H1 (cell line): ENCODE data around the gene ZMIZ1. TPM values are rescaled to one million over a fixed set of nuclear protein-coding genes. Genes with fewer than 3 reads are reported as not detected.
A peak's percentile ranks its signal among the peaks of the same experiment; 100 is the strongest.

Experiments
- CTCF ChIA-PET: fragments of 300-600 bp; sonication (Branson Sonifier 250); formaldehyde crosslinking; loops from one replicate; lab custom pipeline; 2021; ENCODE audit not compliant: partially characterized antibody; lab: Charles Lee
- POLR2A ChIA-PET: fragments of 300-600 bp; sonication (Branson Sonifier 250); formaldehyde crosslinking; loops from one replicate; lab custom pipeline; 2021; ENCODE audit warnings: inconsistent platforms; ENCODE audit not compliant: partially characterized antibody; lab: Charles Lee
- DNase-seq, 2 experiments: peaks; one replicate each; pipeline versions ENCODE4 v3.0.0 to v3.0.0-alpha.2; 2010 to 2022; ENCODE audit warnings: low spot score in 2 of 2, low read depth in 1 of 2, mixed read lengths in 1 of 2
- FAIRE-seq: peaks from 2 replicates; lab custom pipeline; 2011; peaks lifted over from hg19 to GRCh38; lab: Jason Lieb, UNC
- H2AFZ ChIP-seq: 2 replicates; pipeline ENCODE4 v1.8.1; 2012; ENCODE audit warnings: low read length, inconsistent platforms
- H2AK5ac ChIP-seq: 2 replicates; pipeline ENCODE4 v1.6.1; 2013; ENCODE audit warnings: low read depth, low read length
- H2BK120ac ChIP-seq: replicated peaks from 2 replicates; pipeline ENCODE3; 2013; ENCODE audit warnings: low read depth, low read length, inconsistent platforms
- H2BK12ac ChIP-seq: 2 replicates; pipeline ENCODE4 v1.6.1; 2013; ENCODE audit warnings: low read depth, low read length
- H2BK15ac ChIP-seq: 2 replicates; pipeline ENCODE4 v1.6.1; 2013; ENCODE audit warnings: low read length
- H2BK20ac ChIP-seq: 2 replicates; pipeline ENCODE4 v1.6.1; 2013; ENCODE audit warnings: low read length
- H2BK5ac ChIP-seq: 2 replicates; pipeline ENCODE4 v1.6.1; 2013; ENCODE audit warnings: low read depth, low read length
- H3K14ac ChIP-seq: 2 replicates; pipeline ENCODE4 v1.6.1; 2013; ENCODE audit warnings: inconsistent platforms; ENCODE audit not compliant: insufficient read length
- H3K18ac ChIP-seq: 2 replicates; pipeline ENCODE4 v1.6.1; 2013; ENCODE audit warnings: low read length; ENCODE audit errors: extremely low read depth
- H3K23ac ChIP-seq: 2 replicates; pipeline ENCODE4 v1.6.1; 2013; ENCODE audit warnings: inconsistent platforms; ENCODE audit not compliant: insufficient read length
- H3K23me2 ChIP-seq: 2 replicates; pipeline ENCODE4 v1.6.1; 2013; ENCODE audit warnings: low read depth, low read length
- H3K27ac ChIP-seq: 2 replicates; pipeline ENCODE4 v1.6.1; 2011; ENCODE audit warnings: low read depth, low read length, inconsistent platforms
- H3K27me3 ChIP-seq, 4 experiments: replicated peaks in 1 of 4; 1 replicate in 1 of 4; 2 replicates in 3 of 4; pipeline versions ENCODE4 v1.6.1 to v1.8.1; 2011 to 2013; ENCODE audit warnings: low read length in 3 of 4, mild to moderate bottlenecking in 3 of 4, inconsistent platforms in 2 of 4, mixed read lengths in 2 of 4, moderate library complexity in 1 of 4; ENCODE audit not compliant: control insufficient read depth in 3 of 4, insufficient read depth in 3 of 4; ENCODE audit errors: extremely low read depth in 1 of 4
- H3K36me3 ChIP-seq, 4 experiments: 2 replicates each; pipeline versions ENCODE4 v1.6.1 to v1.8.1; 2011 to 2013; ENCODE audit warnings: mild to moderate bottlenecking in 4 of 4, low read length in 3 of 4, moderate library complexity in 2 of 4, control low read depth in 1 of 4, inconsistent platforms in 1 of 4; ENCODE audit not compliant: insufficient read depth in 4 of 4, control insufficient read depth in 2 of 4
- H3K4ac ChIP-seq: replicated peaks from 2 replicates; pipeline ENCODE3; 2013; ENCODE audit warnings: low read length, low read depth, mixed read lengths, inconsistent platforms; ENCODE audit not compliant: insufficient read length
- H3K4me1 ChIP-seq, 4 experiments: replicated peaks in 1 of 4; 1 replicate in 1 of 4; 2 replicates in 3 of 4; pipeline versions ENCODE4 v1.6.1 to v1.8.1; 2011 to 2013; ENCODE audit warnings: low read length in 3 of 4, inconsistent platforms in 2 of 4, mixed read lengths in 1 of 4; ENCODE audit not compliant: insufficient read depth in 4 of 4, control insufficient read depth in 3 of 4
- H3K4me2 ChIP-seq, 2 experiments: 2 replicates each; pipeline versions ENCODE4 v1.6.1 to v1.8.1; 2011 to 2013; ENCODE audit warnings: low read depth in 2 of 2, low read length in 2 of 2, control low read depth in 1 of 2, inconsistent platforms in 1 of 2, mild to moderate bottlenecking in 1 of 2; ENCODE audit not compliant: insufficient read depth in 1 of 2
- H3K4me3 ChIP-seq, 4 experiments: fragments of 200-600, 300-600 bp in 1 of 4; sonication (generic), shearing (Covaris generic), sonication (Bioruptor Twin) in 1 of 4; 2 replicates each; pipeline versions ENCODE4 v1.5.1 to v1.8.1; 2011 to 2016; ENCODE audit warnings: low read length in 4 of 4, low read depth in 3 of 4, control low read depth in 2 of 4, inconsistent platforms in 2 of 4, mild to moderate bottlenecking in 2 of 4, mixed read lengths in 1 of 4, moderate library complexity in 1 of 4; ENCODE audit not compliant: insufficient read depth in 2 of 4; ENCODE audit errors: extremely low read depth in 1 of 4
- H3K56ac ChIP-seq: replicated peaks from 2 replicates; pipeline ENCODE3; 2013; ENCODE audit warnings: low read depth, mild to moderate bottlenecking, mixed read lengths, low read length, inconsistent platforms; ENCODE audit not compliant: insufficient read length
- H3K79me1 ChIP-seq: 2 replicates; pipeline ENCODE4 v1.6.1; 2013; ENCODE audit warnings: low read depth, low read length, control low read depth
- H3K79me2 ChIP-seq, 2 experiments: 2 replicates each; pipeline versions ENCODE4 v1.6.1 to v1.8.1; 2012 to 2013; ENCODE audit warnings: low read length in 2 of 2, mild to moderate bottlenecking in 2 of 2, inconsistent platforms in 1 of 2; ENCODE audit not compliant: insufficient read depth in 2 of 2, control insufficient read depth in 1 of 2
- H3K9ac ChIP-seq, 4 experiments: replicated peaks in 1 of 4; 1 replicate in 1 of 4; 2 replicates in 3 of 4; pipeline versions ENCODE4 v1.6.1 to v1.8.1; 2011 to 2013; ENCODE audit warnings: low read depth in 3 of 4, low read length in 3 of 4, control low read depth in 2 of 4, mild to moderate bottlenecking in 2 of 4, moderate library complexity in 2 of 4, inconsistent platforms in 1 of 4; ENCODE audit errors: extremely low read depth in 1 of 4
- H3K9me3 ChIP-seq, 2 experiments: 2 replicates each; pipeline versions ENCODE4 v1.6.1 to v1.8.1; 2012 to 2013; ENCODE audit warnings: mild to moderate bottlenecking in 2 of 2, moderate library complexity in 2 of 2, control low read depth in 1 of 2, inconsistent platforms in 1 of 2, low read depth in 1 of 2, low read length in 1 of 2, mixed read lengths in 1 of 2; ENCODE audit not compliant: insufficient read depth in 2 of 2
- H4K20me1 ChIP-seq, 2 experiments: replicated peaks in 1 of 2; 2 replicates each; pipeline versions ENCODE3 to v1.8.1; 2011 to 2013; ENCODE audit warnings: inconsistent platforms in 2 of 2, low read length in 2 of 2, mild to moderate bottlenecking in 1 of 2; ENCODE audit not compliant: insufficient read depth in 2 of 2, control insufficient read depth in 1 of 2
- H4K5ac ChIP-seq: 2 replicates; pipeline ENCODE4 v1.6.1; 2013; ENCODE audit warnings: low read length, low read depth, mixed read lengths, inconsistent platforms; ENCODE audit not compliant: insufficient read length
- H4K8ac ChIP-seq: 2 replicates; pipeline ENCODE4 v1.8.0; 2013; ENCODE audit warnings: mild to moderate bottlenecking, moderate library complexity, low read length, inconsistent platforms; ENCODE audit not compliant: insufficient read depth; ENCODE audit errors: extremely low read depth
- H4K91ac ChIP-seq: replicated peaks from 2 replicates; pipeline ENCODE3; 2013; ENCODE audit warnings: low read length, mixed read lengths, inconsistent platforms; ENCODE audit not compliant: insufficient read length
- E2F6 ChIP-seq: IDR thresholded peaks from 2 replicates; pipeline ENCODE4 v1.6.1; 2012; ENCODE audit warnings: inconsistent platforms
- POLR2A ChIP-seq, 2 experiments: IDR thresholded peaks; 1 replicate in 1 of 2; 2 replicates in 1 of 2; pipeline ENCODE4 v1.6.1; 2011; ENCODE audit warnings: low read depth in 2 of 2, low read length in 2 of 2, mild to moderate bottlenecking in 2 of 2; ENCODE audit errors: control extremely low read depth in 1 of 2
- SP2 ChIP-seq: IDR thresholded peaks from 2 replicates; pipeline ENCODE4 v1.6.1; 2012; ENCODE audit warnings: mild to moderate bottlenecking, low read length, inconsistent platforms
- WGBS, 2 experiments: shearing (Covaris generic) in 1 of 2; methylation state at CpG; one replicate each; pipeline versions ENCODE4 v1.1.6 to v1.1.7; 2013 to 2015; ENCODE audit warnings: low lambda C conversion rate in 2 of 2, mixed read lengths in 2 of 2, inconsistent platforms in 1 of 2, low coverage in 1 of 2, missing lambda C conversion rate in 1 of 2; ENCODE audit not compliant: insufficient replicate concordance in 2 of 2, insufficient coverage in 1 of 2, insufficient read length in 1 of 2; ENCODE audit errors: extremely low coverage in 1 of 2, missing lambda C conversion rate in 1 of 2; 5-methylcytosine and 5-hydroxymethylcytosine counted together
- polyA plus RNA-seq, 7 experiments: library from polyadenylated mRNA; depleted of rRNA in 3 of 7; stranded (reverse) in 5 of 7; unstranded in 2 of 7; fragments of >200 nt in 5 of 7; fragments of 200-250 nt in 2 of 7; gene quantifications; 1 replicate in 5 of 7; 2 replicates in 1 of 7; 4 replicates in 1 of 7; pipeline versions ENCODE4 v1.2.1 to v1.2.3, GENCODE V29; 2011 to 2013; ENCODE audit warnings: missing spikeins in 2 of 7, mixed read lengths in 2 of 7
- total RNA-seq: library from RNA; stranded (reverse); fragmentation: NEBNext Ultra II Directional; extraction: Animal tissue kit (Norgen Biotek cat#: 25700); gene quantifications from 2 replicates; pipeline ENCODE4 v1.2.1, GENCODE V29; 2021

ZMIZ1 gene
- total and polyA plus RNA-seq, 2 of the 8 experiments (the other 6 are each of a cell fraction or from before 2014, with no cell fraction given), result 8.1 to 28.0 TPM

GRCh38 chr10:79140085-79140793, 71.5 kb downstream of the ZMIZ1 start:
- peaks cover 0 to 11% of the 10 kb centered on the region in 2 experiments; a peak in 2 of 4 replicates for H3K79me2 ChIP-seq
- H3K4me1 ChIP-seq, result peaks cover 0 to 40% (median 18%) of the 10 kb centered on the region in 4 experiments; a peak in 6 of 7 replicates

More at GRCh38 chr10:79140085-79140793, 71.5 kb downstream of the ZMIZ1 start:
- FAIRE-seq, result no peak
- Histone ChIP-seq H2BK15ac (no peak overlapping the region), H3K9me3 (no peaks in the 10 kb centered on the region), H3K14ac (no peak overlapping the region), H3K27me3 (no peaks in the 10 kb centered on the region), H3K4me2 (no peak overlapping the region), H2AK5ac (0 out of 2 replicates have a peak overlapping the region, but pooled peaks have one; percentile 40), H3K27ac (no peak overlapping the region), H2BK120ac (no peak overlapping the region), H3K23ac (no peak overlapping the region), H3K9ac (no peak overlapping the region), H3K4me3 (no peak overlapping the region), H4K91ac (no peak overlapping the region), H4K20me1 (peaks cover 0 to 12% of the 10 kb centered on the region in 2 experiments), H2AFZ (no peak overlapping the region), H2BK20ac (no peak overlapping the region), H3K79me1 (peaks cover 24% of the 10 kb centered on the region), H3K36me3 (peaks cover 0 to 16% (median 4%) of the 10 kb centered on the region in 4 experiments; a peak in 4 of 8 replicates), H3K18ac (no peak overlapping the region), H4K5ac (no peak overlapping the region), H3K56ac (no peak overlapping the region), H3K23me2 (peaks cover 3% of the 10 kb centered on the region), H2BK12ac (peak overlapping the region; percentile 43; the same call in 1 of the 2 replicates), H3K4ac (no peak overlapping the region), H2BK5ac (no peak overlapping the region), H4K8ac (no peak overlapping the region)
- POLR2A ChIA-PET, result interaction anchor here (2.1 kb wide), 1 partner anchor 10 kb away, joined by 9 read pairs; no protein-coding TSS in a partner anchor
- CTCF ChIA-PET, result interaction anchor here (1.1 to 1.3 kb wide), 2 partner anchors 9 to 55 kb away, joined by 3 to 8 read pairs; no protein-coding TSS in a partner anchor
- 91 to 100% methylated on average over 1 to 7 of the region's 7 CpGs for WGBS, 2 experiments
- no peak for DNase-seq
- TF ChIP-seq E2F6, result no peak
- TF ChIP-seq SP2, result no peak
- no peak for TF ChIP-seq POLR2A (IDR thresholded peaks at IDR 0.05; ENCODE audit: control extremely low read depth in 1 of 2, low read depth in 2 of 2, low read length in 2 of 2)
